HG03159 (cell line): ENCODE data around the gene ACTR10.

Experiments
- ATAC-seq: cut with Tn5 transposase; IDR thresholded peaks from one replicate; pipeline ENCODE4 v1.9.1; 2021; ENCODE audit warnings: mild to moderate bottlenecking, moderate library complexity; ENCODE audit not compliant: unreplicated experiment

Gene ACTR10

GRCh38 chr14:58199726-58200479, at the start of gene ACTR10:
ACTR10 (plus strand) TSS chr14:58200149; CDS start chr14:58200218, 69 bp downstream.
- ATAC-seq: peak; percentile 93

- ATAC-seq: no peak
Observed at GRCh38 chr14:58150243-58150805, 49.6 kb upstream of the ACTR10 start.

- peak; percentile 37 for ATAC-seq
Observed at GRCh38 chr14:58151133-58152013, 48.6 kb upstream of the ACTR10 start.

- ATAC-seq: peak; percentile 96
Observed at GRCh38 chr14:58152014-58152857, 47.7 kb upstream of the ACTR10 start, which contains the start of gene ARMH4. ARMH4 (minus strand) TSS chr14:58152213; CDS start chr14:58139358, 12,855 bp downstream.

GRCh38 chr14:58160561-58160960, 39.4 kb upstream of the ACTR10 start:
- no peak for ATAC-seq

GRCh38 chr14:58166005-58166983, 33.7 kb upstream of the ACTR10 start:
- ATAC-seq: no peak

GRCh38 chr14:58167057-58167456, 32.9 kb upstream of the ACTR10 start:
- ATAC-seq: no peak

- ATAC-seq: no peak
Observed at GRCh38 chr14:58167891-58168290, 32.1 kb upstream of the ACTR10 start.

- peak; percentile 79 for ATAC-seq
Observed at GRCh38 chr14:58171090-58171489, 28.9 kb upstream of the ACTR10 start.

GRCh38 chr14:58177125-58177524, 22.8 kb upstream of the ACTR10 start:
- no peak for ATAC-seq

- no peak for ATAC-seq
Observed at GRCh38 chr14:58189176-58189575, 10.8 kb upstream of the ACTR10 start.

- no peak for ATAC-seq
Observed at GRCh38 chr14:58191763-58192601, 8.0 kb upstream of the ACTR10 start.

- ATAC-seq: no peak
Observed at GRCh38 chr14:58193542-58193941, 6.4 kb upstream of the ACTR10 start.

- ATAC-seq: no peak
Observed at GRCh38 chr14:58196198-58196597, 3.8 kb upstream of the ACTR10 start.

GRCh38 chr14:58198086-58198485, 1.9 kb upstream of the ACTR10 start:
- ATAC-seq: no peak

- peak; percentile 19 for ATAC-seq
Observed at GRCh38 chr14:58200480-58200841, 512 bp downstream of the ACTR10 start.

GRCh38 chr14:58200846-58201245, 897 bp downstream of the ACTR10 start:
- no peak for ATAC-seq

- ATAC-seq: no peak
Observed at GRCh38 chr14:58213176-58213575, 13.2 kb downstream of the ACTR10 start.
